T-helper 17 cell (primary cell): Measurements from ENCODE around the gene POLR3C. TPM values are rescaled to one million over a fixed set of nuclear protein-coding genes. Genes with fewer than 3 reads are reported as not detected.
A peak's percentile ranks its signal among the peaks of the same experiment; 100 is the strongest.

ENCODE experiments used
- ATAC-seq: fragments of 150-1000 bp; cut with Tn5 transposase; 2 replicates; pipeline ENCODE4 v1.10.0; 2021; ENCODE audit warnings: mild to moderate bottlenecking, moderate library complexity
- DNase-seq, 3 donors: peaks; one replicate each; pipeline versions ENCODE4 v3.0.0 to v3.0.0-alpha.2; 2020 to 2021
- H3K9me3 ChIP-seq: one replicate; pipeline ENCODE4 v1.7.0; 2013; ENCODE audit warnings: low read length, mild to moderate bottlenecking; ENCODE audit not compliant: control insufficient read depth, poor library complexity, severe bottlenecking
- H3K27ac Mint-ChIP-seq: one replicate; pipeline ENCODE4 v1.8.0; 2022; ENCODE audit warnings: mild to moderate bottlenecking, moderate library complexity, mixed read lengths
- H3K27me3 Mint-ChIP-seq: one replicate; pipeline ENCODE4 v1.8.0; 2022; ENCODE audit warnings: mixed read lengths
- H3K36me3 Mint-ChIP-seq: one replicate; pipeline ENCODE4 v1.8.0; 2022; ENCODE audit warnings: low read depth, mixed read lengths
- H3K4me1 Mint-ChIP-seq: one replicate; pipeline ENCODE4 v1.8.0; 2022; ENCODE audit warnings: mild to moderate bottlenecking, mixed read lengths
- H3K4me3 Mint-ChIP-seq: one replicate; pipeline ENCODE4 v1.8.0; 2022; ENCODE audit warnings: mild to moderate bottlenecking, moderate library complexity, mixed read lengths
- total RNA-seq, 4 donors: library from RNA in 2 of 4; stranded (reverse) in 2 of 4; gene quantifications; one replicate each; pipeline ENCODE4 v1.2.3 and lab custom pipeline; 2022 to 2026

POLR3C gene
- total RNA-seq, 2 donors from 2014 or later = 19.3 to 25.1 TPM

GRCh38 chr1:145837656-145838055 lies 13.7 kb downstream of the POLR3C start:
- Mint-ChIP-seq H3K4me1 (no peaks in the 10 kb centered on the region), H3K4me3 (no peak overlapping the region), H3K27me3 (no peaks in the 10 kb centered on the region), H3K36me3 (no peaks in the 10 kb centered on the region), H3K27ac (no peak overlapping the region)
- ATAC-seq (no peak), DNase-seq (no peak)
- no peaks in the 10 kb centered on the region for H3K9me3 ChIP-seq

GRCh38 chr1:145843031-145843430 lies 19.0 kb downstream of the POLR3C start:
- no peak overlapping the region for H3K4me3 Mint-ChIP-seq
- ATAC-seq (no peak), DNase-seq (no peak)
- no peaks in the 10 kb centered on the region for H3K36me3 Mint-ChIP-seq
- no peaks in the 10 kb centered on the region for H3K9me3 ChIP-seq
- no peaks in the 10 kb centered on the region for H3K27me3 Mint-ChIP-seq
- H3K4me1 Mint-ChIP-seq = peaks cover 5% of the 10 kb centered on the region
- no peak overlapping the region for H3K27ac Mint-ChIP-seq

DNA sequence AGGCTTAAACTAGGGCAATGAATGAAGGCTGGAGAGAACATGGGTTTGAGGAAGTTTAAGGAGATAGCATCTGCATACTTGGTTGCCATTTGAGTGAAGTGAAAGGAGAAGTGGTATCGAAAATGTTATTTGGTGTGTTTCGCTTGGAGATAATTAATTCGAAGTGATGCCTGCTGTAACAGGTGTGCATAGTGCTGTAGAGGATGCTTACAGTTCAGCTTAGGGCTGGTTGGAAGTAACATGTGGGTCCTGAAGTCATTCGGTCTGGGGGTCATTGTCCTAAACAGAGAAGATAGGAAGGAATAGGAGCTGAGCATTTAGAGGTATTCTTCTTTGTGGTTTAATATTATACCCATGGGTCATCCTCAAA lies 21.1 kb downstream of the POLR3C start:
- peak; percentile 73 for ATAC-seq
- Mint-ChIP-seq H3K27me3 (no peaks in the 10 kb centered on the region), H3K4me1 (peaks cover 7% of the 10 kb centered on the region), H3K27ac (no peak overlapping the region), H3K4me3 (no peak overlapping the region), H3K36me3 (no peaks in the 10 kb centered on the region)
- H3K9me3 ChIP-seq = no peaks in the 10 kb centered on the region
- no peak for DNase-seq

DNA sequence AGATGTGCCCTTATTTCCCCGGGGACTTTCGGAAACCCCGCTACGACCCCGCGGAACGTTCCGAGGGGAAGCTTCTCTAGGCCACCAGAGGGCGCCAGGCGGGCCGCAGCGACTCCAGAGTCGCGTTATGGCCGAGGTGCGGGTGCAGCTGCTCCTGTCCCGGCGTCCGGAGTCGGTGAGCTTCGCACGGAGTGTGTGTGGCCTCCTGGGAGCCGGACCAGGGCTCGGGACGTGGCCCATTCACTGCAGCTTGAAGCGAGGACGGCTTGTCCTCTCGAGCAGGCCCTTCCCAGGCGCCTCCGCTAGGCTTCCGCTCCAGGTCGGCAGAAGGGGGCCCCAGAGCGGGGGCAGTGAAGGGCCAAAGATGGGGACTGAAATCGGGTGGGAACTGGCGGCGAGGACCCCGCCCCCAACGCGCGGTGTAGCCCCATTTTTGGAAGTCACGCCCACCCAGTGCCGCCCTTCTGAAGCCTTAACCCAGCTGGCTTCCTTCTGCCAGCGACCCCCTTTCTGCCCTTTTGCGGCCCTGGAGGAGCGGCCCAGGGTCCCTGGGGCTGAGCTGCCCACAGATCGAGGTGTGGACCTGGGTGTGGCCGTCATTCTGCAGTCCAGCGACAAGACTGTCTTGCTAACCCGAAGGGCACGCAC lies 21.6 kb downstream of the POLR3C start, which contains the start of gene NUDT17:
TSS of gene NUDT17 (plus strand) at position 117 of the 648 bp plus-strand sequence. CDS start at position 128, 11 bp downstream.
- Mint-ChIP-seq H3K27ac (no peak within 1 kb of the TSS), H3K27me3 (no peaks in the 10 kb centered on the region), H3K4me3 (no peak within 1 kb of the TSS), H3K4me1 (peaks cover 7% of the 10 kb centered on the region), H3K36me3 (no peaks in the 10 kb centered on the region)
- ATAC-seq = peak; percentile 85
- no peaks in the 10 kb centered on the region for H3K9me3 ChIP-seq
- peak; percentile 63 to 72 (median 67) for DNase-seq

DNA sequence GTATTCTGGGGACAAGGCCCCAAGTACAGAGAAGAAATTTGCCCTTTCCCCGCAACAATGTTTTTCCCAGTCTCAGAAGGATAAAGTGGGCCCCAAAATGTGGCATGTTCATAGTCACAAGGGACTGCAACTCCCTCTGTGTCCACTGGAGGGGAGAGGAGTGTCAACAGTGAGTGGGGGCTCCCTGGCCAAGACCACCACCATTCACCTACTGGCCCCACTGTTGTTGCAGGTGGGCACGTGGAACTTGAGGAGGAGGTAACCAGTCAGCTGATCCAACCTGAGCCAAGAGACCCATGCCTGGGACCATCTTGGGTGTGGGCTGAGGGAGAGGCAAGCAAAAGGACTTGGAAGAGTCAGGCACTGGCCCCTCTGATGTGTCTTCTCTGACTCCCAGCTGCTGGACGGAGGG lies 22.2 kb downstream of the POLR3C start:
- DNase-seq = no peak
- Mint-ChIP-seq H3K27ac (no peak overlapping the region), H3K36me3 (peaks cover 3% of the 10 kb centered on the region), H3K4me1 (peaks cover 10% of the 10 kb centered on the region), H3K4me3 (no peak overlapping the region), H3K27me3 (no peaks in the 10 kb centered on the region)
- peak; percentile 58 for ATAC-seq
- H3K9me3 ChIP-seq = no peaks in the 10 kb centered on the region

GRCh38 chr1:145847827-145848226 lies 23.8 kb downstream of the POLR3C start:
- no peak overlapping the region for H3K27ac Mint-ChIP-seq
- H3K27me3 Mint-ChIP-seq = no peaks in the 10 kb centered on the region
- H3K36me3 Mint-ChIP-seq = peaks cover 5% of the 10 kb centered on the region
- no peak overlapping the region for H3K4me3 Mint-ChIP-seq
- peaks cover 12% of the 10 kb centered on the region for H3K4me1 Mint-ChIP-seq
- no peak for DNase-seq
- H3K9me3 ChIP-seq = no peaks in the 10 kb centered on the region
- ATAC-seq = no peak

- H3K9me3 ChIP-seq = no peaks in the 10 kb centered on the region
- Mint-ChIP-seq H3K27me3 (no peaks in the 10 kb centered on the region), H3K4me1 (peaks cover 12% of the 10 kb centered on the region), H3K27ac (peak overlapping the region; percentile 56), H3K36me3 (peaks cover 12% of the 10 kb centered on the region), H3K4me3 (no peak overlapping the region)
- ATAC-seq = no peak
- DNase-seq = no peak
Observed at GRCh38 chr1:145849356-145850160, 25.6 kb downstream of the POLR3C start.

DNA sequence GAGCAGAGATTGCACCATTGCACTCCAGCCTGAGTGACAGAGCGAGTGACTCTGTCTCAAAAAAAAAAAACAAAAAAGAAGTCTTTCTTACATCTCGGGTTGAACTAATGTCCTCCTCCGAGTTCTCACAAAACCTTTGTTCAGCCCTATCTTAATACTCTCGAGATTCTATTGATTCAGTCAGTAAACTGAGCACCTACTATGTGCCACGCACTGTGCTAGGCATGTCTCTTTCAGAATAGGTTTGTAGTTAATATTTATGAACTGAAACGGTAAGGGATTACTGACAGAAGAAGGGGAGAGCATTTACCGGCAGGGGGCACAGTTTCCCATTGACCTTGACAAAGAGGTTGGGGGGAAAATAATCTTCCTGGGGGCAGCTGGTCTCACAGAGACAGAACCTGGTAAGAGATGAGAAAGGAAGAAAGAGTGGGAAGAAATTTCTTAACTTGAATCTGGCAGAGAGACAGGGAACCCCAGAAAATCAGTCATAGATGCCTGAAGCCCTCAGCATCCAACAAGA lies 31.5 kb downstream of the POLR3C start:
- H3K36me3 Mint-ChIP-seq = peaks cover 17% of the 10 kb centered on the region
- H3K27me3 Mint-ChIP-seq = no peaks in the 10 kb centered on the region
- peak overlapping the region; percentile 82 for H3K27ac Mint-ChIP-seq
- H3K4me3 Mint-ChIP-seq = no peak overlapping the region
- DNase-seq (no peak), ATAC-seq (no peak)
- no peaks in the 10 kb centered on the region for H3K9me3 ChIP-seq
- peaks cover 22% of the 10 kb centered on the region for H3K4me1 Mint-ChIP-seq

GRCh38 chr1:145857170-145857569 lies 33.2 kb downstream of the POLR3C start:
- Mint-ChIP-seq H3K4me1 (peaks cover 22% of the 10 kb centered on the region), H3K27ac (peak overlapping the region; percentile 82), H3K4me3 (peak overlapping the region; percentile 96), H3K36me3 (peaks cover 13% of the 10 kb centered on the region), H3K27me3 (no peaks in the 10 kb centered on the region)
- no peaks in the 10 kb centered on the region for H3K9me3 ChIP-seq
- no peak for ATAC-seq
- no peak for DNase-seq

DNA sequence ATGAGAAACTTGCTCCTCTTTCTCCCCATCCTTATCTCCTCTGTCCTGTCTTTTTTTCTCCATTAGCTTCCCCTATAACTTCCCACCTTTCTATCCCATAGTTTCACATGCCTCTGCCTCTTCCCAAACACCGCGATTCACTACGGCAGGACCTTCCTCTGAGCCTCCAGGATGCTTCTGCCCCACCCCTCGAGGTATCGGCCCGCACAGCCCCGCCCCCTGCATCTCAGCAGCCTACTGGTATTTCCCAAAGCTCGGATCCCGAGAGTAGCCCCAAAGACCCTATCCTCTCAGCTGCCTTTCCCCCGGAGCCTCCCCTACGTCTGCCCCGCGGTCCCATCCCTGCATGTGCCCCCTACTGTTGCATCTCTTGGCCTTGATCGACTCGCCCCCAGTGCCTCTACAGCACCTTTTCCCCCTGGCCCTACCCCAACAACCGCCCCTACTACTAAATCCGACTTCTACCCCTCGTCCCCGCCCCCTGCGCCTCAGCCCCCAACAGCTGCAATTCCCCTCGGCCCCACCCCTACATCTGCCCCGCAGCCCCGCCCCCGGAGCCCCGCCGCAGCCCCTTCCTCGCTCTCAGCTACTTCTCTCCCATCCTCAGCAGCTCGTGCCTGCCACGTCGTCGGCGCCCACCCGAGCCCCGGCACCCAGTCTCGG lies 34.4 kb downstream of the POLR3C start:
- H3K27ac Mint-ChIP-seq = peak overlapping the region; percentile 82
- peak; percentile 54 for ATAC-seq

DNA sequence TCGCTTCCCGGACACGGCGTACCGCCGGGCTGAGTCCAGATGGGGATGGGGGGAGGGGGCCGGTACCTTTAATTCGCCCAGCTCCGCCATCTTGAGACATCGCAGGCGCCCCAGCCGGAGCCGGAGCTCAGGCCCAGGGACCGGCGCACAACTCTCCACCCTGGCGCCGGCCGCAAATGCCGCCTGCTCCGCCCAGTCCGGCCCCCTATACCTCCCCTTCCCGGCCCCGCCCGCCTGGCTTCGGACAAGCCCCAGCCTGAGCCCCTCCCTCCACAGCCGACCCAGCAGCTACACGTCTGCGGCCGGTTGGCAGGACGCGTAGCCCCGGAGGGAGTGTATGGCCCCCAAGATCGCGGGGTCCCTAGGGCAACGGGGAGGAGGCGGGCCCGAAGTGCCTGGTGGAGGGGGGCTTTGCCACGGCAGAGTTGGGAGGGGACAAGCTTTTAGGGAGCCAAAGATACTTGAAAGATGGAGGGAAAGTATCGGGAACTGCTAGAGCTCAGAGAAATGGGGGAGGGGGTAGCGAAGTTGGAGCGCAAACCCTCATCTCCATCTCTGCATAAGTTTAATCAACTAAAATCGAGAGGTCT lies 35.0 kb downstream of the POLR3C start, which contains the start of gene PIAS3:
TSS of gene PIAS3 (minus strand) at position 181 of the 590 bp plus-strand sequence. CDS start at position 90, 91 bp downstream.
- no peaks in the 10 kb centered on the region for H3K9me3 ChIP-seq
- no peaks in the 10 kb centered on the region for H3K27me3 Mint-ChIP-seq
- peak; percentile 64 to 76 (median 76) for DNase-seq
- peaks cover 20% of the 10 kb centered on the region for H3K4me1 Mint-ChIP-seq
- peak; percentile 89 for ATAC-seq
- peaks cover 8% of the 10 kb centered on the region for H3K36me3 Mint-ChIP-seq
- H3K4me3 Mint-ChIP-seq = peak within 1 kb of the TSS; percentile 96
- H3K27ac Mint-ChIP-seq = peak within 1 kb of the TSS; percentile 82

More for the DNA sequence above, 34.4 kb downstream of the POLR3C start:
- Mint-ChIP-seq H3K4me1 (peaks cover 20% of the 10 kb centered on the region), H3K36me3 (peaks cover 11% of the 10 kb centered on the region), H3K27me3 (no peaks in the 10 kb centered on the region), H3K4me3 (peak overlapping the region; percentile 96)
- DNase-seq = peak; percentile 17 to 70 (median 69)
- H3K9me3 ChIP-seq = no peaks in the 10 kb centered on the region

- peak; percentile 65 to 74 (median 69) for DNase-seq
- no peaks in the 10 kb centered on the region for H3K9me3 ChIP-seq
- Mint-ChIP-seq H3K36me3 (peaks cover 5% of the 10 kb centered on the region), H3K27me3 (no peaks in the 10 kb centered on the region), H3K27ac (peak overlapping the region; percentile 82), H3K4me1 (peaks cover 20% of the 10 kb centered on the region), H3K4me3 (peak overlapping the region; percentile 96)
- ATAC-seq = peak; percentile 75
Observed at GRCh38 chr1:145859491-145860023, 35.6 kb downstream of the POLR3C start.
